ENCODE measurements around the gene WNT11.

The WNT11 gene

DNA sequence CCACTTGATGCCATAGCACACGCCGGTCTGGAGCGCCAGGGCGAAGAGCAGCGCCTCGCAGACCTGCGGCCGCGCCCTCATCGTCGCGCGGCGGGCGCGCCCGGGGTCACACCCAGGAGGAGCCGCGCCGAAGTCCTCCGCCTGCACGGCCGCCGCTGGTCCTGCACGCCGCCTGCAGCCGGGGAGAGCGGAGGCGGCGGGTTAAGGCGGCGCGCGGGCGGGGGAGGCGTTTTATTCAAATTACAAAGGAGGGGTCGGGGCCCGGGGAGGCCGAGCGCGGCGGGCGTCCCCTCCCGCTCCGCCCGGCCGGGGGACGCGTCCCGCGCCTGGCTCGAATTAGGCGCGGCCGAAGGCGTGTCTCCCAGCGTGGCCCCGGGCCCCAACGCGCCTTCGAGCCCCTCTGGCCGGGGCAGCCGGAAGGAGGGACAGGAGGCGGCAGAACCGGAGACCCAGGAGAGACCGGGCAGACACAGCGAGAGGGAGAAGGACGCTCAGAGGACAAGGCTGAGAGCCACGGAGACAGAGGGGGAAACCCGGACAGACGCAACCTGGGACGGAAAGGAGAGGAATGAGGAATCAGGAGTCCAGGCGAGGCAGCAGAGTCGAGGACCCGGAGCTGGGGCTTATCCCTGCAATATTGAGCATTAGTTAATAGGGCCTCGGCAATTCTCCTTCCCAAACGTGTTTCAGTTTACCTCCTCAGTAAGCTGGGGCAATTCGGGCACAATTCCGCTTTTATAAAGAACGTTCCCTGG lies at the start of gene WNT11:
Gene WNT11 (minus strand): TSS at position 176 of the 755 bp plus-strand sequence. CDS start 95 bp downstream, at position 81.
- no peak for FAIRE-seq

DNA sequence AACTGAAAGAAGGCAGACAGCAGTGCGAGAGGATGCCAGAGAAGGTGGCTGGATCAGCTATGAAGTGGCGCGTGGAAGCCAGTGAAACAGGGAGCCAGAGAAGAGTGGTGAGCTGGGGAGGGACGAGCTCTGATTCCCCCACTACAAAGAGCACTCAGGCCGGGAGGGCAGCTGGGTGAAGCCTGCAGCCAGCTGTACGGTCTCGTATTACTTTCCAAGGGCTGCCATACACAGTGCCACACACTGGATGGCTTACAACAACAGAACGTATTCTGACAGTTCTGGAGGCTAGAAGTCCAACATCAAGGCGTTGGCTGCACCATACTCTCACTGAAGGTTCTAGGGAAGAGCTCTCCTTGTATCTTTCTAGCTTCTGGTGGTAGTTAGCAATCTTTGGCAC lies 47.1 kb upstream of the WNT11 start:
- no peak for FAIRE-seq

DNA sequence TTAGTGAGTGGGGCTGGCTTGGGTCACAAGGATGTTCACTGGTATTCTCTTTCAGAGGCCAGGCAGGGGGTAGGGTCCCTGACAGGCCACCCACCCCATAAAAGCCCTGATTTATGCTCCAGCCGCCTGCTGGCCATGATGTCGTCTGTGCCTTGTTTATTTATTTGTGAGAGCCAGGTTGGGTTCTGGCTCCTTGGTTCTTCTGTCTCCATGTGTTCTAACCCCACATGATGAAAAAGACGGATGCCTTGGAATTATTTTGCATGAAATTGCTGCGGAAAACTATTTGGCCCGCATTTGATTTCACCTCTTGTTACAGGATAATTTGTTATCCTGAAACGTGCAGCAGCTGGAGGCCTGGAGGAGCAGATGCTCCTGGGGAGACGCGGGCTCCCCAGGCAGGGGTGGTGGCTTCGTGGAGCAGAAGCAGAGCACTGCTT lies 46.3 kb upstream of the WNT11 start:
- no peak for FAIRE-seq

DNA sequence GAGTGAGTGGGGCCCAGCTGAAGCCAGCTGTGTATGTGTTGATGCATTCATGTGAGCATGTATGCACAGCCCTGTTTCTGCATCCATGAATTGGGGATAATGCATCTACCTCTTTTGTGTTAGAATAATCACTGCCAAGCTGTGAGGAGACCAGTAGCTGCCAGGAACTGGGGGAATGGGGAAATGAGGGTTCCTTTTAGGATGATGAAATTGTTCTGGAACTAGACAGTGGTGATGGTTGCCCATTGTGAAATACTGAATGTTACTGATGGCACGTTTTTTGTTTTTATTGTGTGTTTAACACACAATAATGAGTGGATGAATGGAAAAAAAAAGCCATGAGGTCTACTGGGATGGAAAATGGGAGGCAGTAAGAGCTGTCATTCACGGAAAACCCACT lies 45.3 kb upstream of the WNT11 start:
- FAIRE-seq: no peak

DNA sequence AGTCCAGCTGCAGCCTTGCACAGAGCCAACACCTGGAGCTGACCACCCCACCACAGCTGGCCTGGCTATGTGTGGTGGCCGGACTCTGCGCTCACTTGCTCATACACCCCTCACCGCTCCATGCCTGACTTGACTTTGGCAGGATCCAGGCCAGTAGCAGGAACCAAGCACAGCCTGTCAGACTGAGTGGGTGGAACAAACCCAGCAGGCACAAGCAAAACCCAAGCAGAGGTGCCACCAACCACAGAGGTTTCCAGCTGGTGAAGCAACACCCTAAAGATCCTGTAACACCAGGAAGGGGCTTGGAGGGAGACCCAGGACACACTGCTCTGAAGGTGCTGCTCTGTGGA lies 44.9 kb upstream of the WNT11 start:
- no peak for FAIRE-seq

DNA sequence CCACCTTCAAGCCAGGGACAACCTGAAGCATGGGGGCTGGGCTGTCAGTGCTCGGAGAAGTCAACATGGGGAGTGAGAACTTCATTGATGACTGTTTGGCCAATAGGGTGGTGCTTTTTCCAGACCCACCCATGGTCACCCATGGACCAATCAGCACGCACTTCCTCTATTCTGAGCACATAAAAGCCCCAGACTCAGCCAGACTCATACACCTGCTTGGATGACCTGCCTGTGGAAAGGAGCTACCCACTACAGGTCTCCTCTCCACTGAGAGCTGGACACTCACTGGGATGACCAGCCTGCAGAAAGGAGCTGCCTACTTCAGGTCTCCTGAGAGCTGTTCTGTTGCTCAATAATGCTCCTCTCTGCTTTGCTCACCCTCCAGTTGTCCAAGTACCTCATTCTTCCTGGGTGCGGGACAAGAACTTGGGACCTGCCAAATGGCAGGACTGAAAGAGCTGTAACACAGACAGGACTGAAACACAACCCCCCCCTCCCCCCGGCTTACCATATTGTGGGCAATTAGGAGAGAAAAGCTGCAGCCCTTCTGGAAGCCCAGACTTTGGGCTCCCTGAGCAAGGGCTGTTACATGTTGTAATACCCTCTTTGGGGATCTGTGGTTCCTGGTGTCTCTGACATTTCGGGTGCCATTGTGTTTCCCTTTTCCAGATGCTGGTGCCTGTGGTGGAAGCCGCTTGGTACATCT lies 44.4 kb upstream of the WNT11 start:
- FAIRE-seq: no peak

DNA sequence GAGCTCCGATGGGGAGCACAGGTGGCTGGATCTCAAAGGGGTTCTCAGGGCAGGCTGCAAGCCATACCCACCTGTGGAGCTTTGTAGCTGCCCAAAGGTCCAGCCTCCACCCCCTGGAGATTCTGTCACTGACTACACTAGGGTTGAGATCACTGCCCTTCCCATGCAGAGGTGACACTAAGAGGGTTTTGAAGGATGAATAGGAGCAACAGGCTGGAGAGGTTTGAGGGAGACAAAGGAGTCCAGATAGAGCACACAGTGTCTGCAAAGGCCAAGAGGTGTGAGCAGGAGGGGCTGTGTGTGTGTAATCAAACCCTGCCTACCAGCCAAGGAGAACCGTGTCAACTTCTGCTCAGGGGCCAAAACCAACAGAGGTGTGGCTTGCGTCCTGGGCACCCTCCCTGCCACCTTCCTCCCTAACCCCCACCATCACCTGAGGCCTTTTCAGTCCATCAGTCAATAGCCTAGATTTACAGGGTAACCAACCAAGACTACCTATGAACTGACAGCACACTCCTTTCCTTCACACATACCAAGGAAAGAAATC lies 43.0 kb upstream of the WNT11 start:
- no peak for FAIRE-seq

DNA sequence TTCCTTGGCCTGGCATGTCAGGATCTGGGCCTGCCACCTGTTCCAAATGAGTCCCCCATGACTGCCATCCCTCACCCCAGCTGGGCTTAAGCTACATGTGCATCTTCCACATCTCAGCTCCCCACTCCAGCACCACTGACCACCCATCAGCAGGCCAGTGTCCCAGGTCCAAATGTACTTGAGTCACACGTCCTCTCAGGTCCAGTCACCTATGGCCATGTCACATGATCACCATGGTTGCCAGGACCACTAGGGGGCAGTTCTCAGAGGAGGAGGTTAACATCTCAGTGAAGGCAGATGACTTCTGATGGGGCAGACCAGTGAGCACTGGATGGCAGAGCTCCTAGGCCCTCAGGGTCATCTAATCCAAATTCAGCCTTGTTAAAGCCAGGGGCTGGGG lies 41.9 kb upstream of the WNT11 start:
- no peak for FAIRE-seq

DNA sequence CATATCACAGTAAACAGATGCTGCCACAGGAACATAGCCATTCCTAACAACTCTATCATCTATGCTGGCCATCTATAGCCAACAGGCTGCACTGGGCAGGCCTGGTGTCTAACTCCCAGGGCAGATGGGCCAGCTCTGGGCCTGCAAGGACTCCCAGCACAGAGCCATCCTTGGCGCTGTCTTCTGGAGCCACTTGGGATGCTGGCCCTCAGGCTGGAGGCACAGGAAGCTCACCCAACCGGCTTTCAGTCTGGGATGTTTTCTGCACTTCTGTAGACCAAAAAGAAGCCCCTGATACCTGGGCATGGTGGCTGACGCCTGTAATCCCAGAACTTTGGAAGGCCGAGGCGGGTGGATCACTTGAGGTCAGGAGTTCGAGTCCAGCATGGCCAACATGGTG lies 40.8 kb upstream of the WNT11 start:
- FAIRE-seq: no peak

DNA sequence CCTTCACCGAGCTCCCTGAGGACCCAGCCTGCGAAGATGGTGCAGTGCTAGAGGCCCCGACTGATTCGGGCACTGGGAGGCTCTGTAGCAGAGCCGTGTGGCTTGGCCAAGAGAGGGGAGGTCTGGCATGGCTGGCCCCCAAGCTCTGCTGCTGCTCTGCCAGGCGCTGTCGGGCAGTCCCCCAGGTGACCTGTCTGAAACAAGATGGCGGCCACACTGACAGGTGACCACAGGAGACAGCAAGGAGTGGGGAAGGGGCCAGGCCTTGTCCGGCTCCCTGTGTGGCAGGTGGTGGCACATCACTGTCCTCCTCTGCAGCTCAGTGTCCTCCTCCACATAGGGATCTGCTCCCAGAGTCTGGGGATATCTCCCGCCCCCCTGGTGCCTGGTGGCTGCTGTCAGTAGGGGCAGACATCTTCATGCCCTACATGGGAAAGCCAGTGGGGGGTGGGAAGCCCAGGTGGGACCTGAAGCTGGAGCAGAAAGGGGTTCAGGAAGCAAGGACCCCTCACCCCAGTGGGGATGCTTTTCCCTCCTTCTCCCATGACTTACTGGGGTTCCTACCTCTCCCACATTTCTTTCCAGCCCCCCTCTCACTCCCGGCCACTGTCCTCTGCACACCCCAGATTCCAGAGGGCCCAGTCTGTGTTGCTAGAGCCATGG lies 40.1 kb upstream of the WNT11 start:
- no peak for FAIRE-seq

DNA sequence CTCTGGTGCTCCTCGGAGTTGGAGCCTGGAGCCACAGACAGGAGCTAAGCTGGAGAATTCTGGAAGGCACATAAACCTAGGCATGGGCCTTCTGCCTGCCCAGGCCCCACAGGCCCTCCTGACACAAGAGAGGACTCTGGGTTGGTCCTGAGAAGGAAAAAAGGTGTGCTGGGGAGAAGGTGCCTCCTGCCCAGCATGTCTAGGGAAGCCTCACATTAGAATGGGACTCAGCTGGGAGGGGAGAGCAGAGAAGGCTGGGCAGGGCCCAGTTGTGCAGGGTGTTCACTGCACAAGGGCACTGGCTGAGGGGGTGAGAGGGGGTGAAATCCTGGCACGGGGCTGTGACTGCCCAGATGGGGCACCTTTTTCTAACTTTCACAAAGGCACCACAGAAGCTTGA lies 39.4 kb upstream of the WNT11 start:
- FAIRE-seq: no peak

DNA sequence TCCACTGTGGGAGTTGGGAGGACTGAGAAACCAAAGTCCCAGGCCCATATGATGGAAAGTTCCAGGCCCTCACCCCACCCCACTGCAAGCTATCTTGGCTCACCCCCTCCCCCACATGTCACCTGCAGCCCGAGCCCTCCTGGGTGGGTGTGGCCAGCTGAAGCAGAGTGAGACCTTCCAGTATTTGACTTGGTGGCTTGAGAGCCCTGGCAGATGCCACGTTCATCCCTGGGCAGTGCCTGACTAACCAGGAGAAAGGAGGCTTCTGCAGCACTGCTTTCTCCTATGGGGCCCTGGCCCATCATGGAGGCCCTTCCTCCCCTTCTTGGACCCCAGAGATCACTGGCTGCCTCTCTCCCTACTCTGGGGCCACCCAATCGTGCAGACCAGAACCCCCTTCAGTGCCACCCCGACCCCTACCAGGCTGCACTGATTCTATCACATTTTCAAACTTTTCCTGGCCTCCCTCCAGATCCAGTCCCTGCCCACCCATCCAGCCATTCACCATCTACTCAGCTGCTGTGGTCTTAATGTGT lies 38.1 kb upstream of the WNT11 start:
- FAIRE-seq: no peak

DNA sequence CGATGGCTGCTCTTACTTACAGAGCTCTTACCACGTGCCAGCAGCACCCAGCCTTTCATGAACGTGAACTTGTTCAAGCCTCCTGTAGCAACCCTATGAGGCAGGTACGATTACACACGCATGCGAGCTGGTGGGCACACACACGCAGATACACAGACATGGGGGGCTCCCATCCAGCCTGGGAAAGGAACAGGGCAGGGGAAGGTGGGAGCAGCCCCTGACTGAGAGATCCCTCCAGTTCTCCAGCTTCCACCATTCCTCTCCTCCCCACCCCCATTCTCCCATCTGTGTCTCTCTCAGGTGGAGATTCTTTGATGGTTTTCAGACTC lies 37.6 kb upstream of the WNT11 start:
- FAIRE-seq: no peak

DNA sequence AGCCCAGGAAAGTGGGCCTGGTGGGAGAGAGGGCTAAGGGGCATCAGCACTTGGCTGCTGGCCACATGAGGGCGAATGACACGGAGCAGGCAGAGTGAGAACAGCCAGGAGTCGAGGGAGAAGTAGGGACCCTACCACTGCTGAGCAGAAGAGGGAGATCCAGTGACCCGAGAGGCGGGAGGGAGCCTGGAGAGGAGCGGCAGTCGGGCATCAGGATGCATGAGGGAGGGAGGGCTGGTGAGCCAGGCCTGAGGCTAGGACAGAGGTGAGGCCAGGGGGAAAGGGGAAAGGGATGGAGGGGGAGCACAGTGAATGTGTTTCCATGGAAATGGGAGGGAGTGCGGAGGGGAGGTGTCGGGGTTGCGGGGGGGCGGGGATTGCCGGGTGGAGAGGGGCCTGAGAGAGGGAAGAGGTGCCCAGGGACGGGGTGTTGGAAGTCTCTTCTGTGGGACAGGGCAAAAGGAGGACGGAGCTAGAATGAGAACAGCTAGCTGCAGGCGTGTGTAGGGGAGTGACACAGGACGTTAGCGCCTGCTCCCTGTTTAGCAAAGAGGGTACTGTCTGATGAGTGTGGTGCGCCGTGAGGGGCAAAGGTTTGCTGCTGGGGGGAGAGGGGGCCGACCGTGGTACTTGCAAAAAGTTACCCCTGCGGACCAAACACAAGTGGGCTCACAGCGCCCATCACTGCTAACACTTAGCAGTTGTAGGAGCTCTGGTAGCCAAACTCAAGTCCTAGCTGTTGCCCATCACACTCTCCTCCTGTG lies 37.1 kb upstream of the WNT11 start:
- FAIRE-seq: no peak

DNA sequence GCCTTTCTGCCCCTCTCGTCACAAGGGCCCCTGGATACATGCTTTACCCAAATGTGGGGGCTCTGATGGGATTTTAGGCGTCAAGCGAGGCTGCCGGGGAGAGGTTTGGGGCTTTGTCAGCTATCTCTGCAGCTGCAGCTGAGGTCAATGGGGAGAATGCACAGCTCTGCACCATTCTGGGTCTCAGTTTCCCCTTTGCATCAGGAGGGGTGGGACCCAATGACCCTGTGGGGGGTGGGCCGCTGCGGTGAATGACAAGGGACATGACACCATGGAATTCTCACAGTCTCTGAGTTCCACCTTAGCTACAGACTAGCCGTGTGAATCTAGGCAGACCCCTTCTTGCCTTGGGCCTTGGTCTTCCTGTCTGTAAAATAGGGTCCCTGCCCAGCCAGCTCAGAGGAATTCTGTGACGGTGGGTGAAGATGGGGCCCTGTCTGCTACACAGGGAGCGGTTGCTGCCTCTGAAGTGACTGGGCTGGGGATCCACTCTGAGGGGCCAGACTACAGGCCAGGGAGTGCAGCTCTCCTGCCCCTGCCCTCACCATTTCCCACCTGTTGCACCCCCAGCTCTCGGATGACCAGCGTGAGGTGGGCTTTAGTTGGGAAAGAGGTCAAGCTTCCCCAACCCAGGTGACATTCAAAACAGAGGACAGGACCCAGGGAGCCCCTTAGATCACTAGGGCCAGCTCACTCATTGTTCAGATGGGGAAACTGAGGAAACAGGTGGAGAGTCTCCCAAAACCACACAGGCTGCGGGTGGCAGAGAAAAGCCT lies 35.9 kb upstream of the WNT11 start:
- FAIRE-seq: no peak

DNA sequence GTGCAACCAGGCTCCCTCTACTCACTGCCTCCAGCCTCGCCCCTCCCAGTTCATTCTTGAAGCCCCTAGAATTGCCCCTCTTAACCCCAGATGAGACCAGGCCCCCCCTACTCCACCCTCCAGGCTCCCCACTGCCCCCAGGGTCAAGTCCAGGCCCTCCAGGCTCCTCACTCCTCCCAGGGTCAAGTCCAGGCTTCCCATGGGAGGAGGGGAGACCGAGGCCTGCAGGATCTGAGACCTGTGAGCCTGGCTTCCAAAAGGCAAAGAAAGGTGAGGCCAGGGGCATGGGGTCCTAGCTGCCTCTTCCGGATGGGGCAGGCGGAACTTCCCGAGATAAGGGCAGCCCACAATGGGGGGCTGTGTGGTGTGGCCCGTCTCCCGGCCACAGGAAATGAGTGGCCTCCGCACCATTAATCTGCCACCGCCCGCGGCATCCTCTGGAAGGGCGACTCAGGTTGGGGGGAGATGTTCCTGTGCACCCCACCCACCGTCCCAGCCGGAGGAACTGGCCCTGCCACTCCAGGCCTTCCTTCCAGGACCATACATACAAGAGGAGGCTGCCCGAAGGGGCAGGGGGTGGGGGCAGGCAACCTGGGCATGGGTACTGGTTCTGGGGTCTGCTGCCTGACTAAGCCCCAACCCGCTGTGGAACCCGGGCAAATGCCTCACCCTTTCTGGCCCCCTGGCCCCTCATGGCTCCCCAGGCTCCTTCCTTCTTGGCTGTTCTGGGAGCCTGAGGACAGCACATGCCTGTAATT lies 35.1 kb upstream of the WNT11 start:
- no peak for FAIRE-seq

DNA sequence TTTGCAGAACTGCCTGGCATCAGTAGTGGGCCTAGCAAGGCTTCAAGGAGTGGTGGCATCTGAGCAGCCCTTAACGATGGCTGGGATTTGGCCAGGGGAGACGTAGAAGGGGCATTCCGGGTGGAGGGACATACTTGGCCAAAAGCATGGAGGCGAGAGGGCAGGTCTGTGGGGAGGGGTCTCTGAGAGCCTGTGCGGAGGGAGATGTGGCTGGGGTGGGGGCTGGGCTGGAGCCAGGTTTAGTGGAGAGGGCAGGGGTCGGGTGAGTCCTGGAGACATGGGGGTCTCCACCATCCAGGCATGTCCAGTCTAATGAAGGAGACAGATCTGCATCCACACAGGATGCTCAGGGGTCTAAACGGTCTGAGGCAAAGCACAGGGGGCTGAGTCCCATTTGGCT lies 34.4 kb upstream of the WNT11 start:
- FAIRE-seq: no peak

DNA sequence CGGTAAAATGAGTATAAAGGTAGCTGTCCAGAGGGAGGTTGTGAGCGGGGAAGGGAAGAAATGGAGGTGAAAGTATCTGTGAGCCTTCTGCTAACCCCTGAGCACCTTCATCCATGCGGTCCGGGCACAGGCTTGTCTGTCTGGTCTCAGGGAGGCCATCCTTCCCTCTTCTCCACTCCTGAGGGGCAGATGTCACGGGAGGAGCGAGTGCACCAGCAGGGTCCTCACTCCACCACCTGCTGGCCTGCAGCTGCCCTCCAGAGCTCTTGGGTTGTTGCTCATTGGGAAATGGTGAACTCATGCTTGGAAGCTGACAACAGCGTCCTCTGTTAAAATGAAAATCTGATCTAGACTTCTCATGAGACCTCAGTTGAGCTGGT lies 33.8 kb upstream of the WNT11 start:
- no peak for FAIRE-seq

DNA sequence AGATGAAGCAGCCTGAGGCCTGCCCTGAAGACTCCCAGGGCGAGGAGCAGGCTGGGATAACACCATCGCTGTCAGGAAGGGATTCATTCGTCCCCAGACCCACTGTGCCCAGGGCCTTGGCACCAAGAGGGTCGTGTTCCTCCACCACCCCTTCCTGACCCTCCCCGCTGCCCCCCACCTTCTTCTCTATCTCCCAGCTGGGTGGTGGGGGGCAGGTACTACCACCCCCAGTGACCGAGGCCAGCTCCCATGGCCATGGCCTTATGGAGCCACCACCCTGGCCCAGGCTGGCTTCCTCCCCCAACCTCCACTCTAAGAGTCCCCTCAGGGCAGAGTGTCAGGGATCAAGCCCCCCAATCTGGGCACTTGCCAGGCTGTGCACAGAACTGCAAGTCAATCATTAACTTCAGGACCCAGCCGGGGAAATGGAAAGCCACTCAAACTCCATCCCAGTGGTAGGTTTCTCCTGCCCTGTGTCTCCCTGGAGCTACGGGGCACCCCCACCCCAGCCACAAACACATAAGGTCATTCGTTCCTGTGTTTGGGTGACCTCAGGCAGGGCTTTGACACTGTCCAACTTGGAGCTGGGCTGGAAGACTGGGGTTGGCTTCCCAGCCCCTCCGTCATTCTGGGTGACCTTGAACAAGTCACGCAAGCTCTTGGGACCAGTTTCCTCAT lies 33.3 kb upstream of the WNT11 start:
- no peak for FAIRE-seq

DNA sequence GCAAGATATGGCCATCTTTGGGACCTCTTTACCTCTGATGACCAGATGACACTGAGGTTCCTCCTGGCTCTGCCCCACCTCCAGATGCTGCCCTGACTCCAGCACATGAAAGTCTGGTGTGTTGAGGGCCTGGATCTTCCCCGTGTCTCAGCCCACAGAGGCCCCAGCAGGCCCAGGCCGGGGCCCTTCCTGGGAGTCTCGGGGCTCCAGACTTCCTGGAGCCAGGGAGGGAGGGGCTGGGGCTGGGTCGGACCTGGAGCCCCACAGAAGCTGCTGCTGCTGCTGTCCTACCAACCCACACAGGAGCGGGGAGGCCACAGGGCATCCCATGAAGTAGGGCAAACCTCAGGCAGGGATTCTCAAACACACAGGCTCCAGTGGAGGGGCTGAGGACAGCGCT lies 32.2 kb upstream of the WNT11 start:
- no peak for FAIRE-seq

DNA sequence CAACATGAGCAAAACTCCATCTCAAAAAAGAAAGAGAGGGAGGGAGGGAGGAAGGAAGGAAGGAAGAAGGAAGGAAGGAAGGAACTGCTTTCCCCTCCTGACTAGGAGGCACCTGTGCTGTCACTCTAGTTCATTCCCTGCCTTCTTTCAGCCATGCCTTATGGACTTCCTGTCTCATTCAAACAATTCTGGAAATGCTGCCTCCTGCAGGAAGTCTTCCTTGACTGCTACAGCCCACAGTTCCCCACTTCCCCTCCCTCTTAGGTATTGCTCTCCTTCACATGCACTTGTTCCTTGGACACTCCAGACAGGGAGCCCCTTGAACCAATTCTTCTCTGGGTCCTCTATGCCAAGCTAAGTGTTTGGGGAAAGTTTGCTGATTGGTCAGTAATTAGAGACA lies 31.6 kb upstream of the WNT11 start:
- FAIRE-seq: no peak
